Mesenteric fat pad (tissue), 1 donor: ENCODE measurements around the gene SCUBE1. TPM values are rescaled to one million over a fixed set of nuclear protein-coding genes. Genes with fewer than 3 reads are reported as not detected.
"Not testable (repeated sequence)": the region's sequence is repeated elsewhere in the genome, so short reads cannot be mapped to it uniquely, and the experiment has no call there.

Experiments
- DNase-seq: peaks from one replicate; pipeline ENCODE4 v3.0.0-alpha.2; 2020; ENCODE audit warnings: low spot score
- total RNA-seq: library from RNA; stranded (reverse); fragmentation: NEBNext Ultra II Directional; extraction: Animal tissue kit (Norgen Biotek cat#: 25700); gene quantifications from one replicate; pipeline ENCODE4 v1.2.1, GENCODE V29; 2021
- donor health status: DM: yes; HTN: yes; CAD: no.

Gene SCUBE1
- total RNA-seq, 1 donor from 2014 or later, result 3.9 TPM

GRCh38 chr22:43360576-43360975, 17.4 kb upstream of the SCUBE1 start:
- no peak for DNase-seq

- DNase-seq, result no peak
Measured at GRCh38 chr22:43356881-43357280, 13.7 kb upstream of the SCUBE1 start.

- DNase-seq, result not testable (repeated sequence)
Measured at GRCh38 chr22:43355688-43356087, 12.5 kb upstream of the SCUBE1 start.

- DNase-seq, result no peak
Measured at GRCh38 chr22:43351966-43352345, 8.8 kb upstream of the SCUBE1 start.

- no peak for DNase-seq
Measured at GRCh38 chr22:43349636-43350035, 6.5 kb upstream of the SCUBE1 start.

GRCh38 chr22:43346521-43346929, 3.4 kb upstream of the SCUBE1 start:
- peak; percentile 78 for DNase-seq

GRCh38 chr22:43345761-43346301, 2.7 kb upstream of the SCUBE1 start:
- no peak for DNase-seq

GRCh38 chr22:43345356-43345755, 2.2 kb upstream of the SCUBE1 start:
- DNase-seq, result no peak

- DNase-seq, result no peak
Measured at GRCh38 chr22:43344520-43344787, 1.3 kb upstream of the SCUBE1 start.

- no peak for DNase-seq
Measured at GRCh38 chr22:43343670-43344519, 723 bp upstream of the SCUBE1 start.

- no peak for DNase-seq
Measured at GRCh38 chr22:43342347-43343261, 568 bp downstream of the SCUBE1 start.

GRCh38 chr22:43341565-43341964, 1.6 kb downstream of the SCUBE1 start:
- no peak for DNase-seq

GRCh38 chr22:43338766-43339345, 4.3 kb downstream of the SCUBE1 start:
- no peak for DNase-seq

- DNase-seq, result no peak
Measured at GRCh38 chr22:43337946-43338345, 5.2 kb downstream of the SCUBE1 start.

GRCh38 chr22:43337385-43337784, 5.8 kb downstream of the SCUBE1 start:
- no peak for DNase-seq

GRCh38 chr22:43334378-43334777, 8.8 kb downstream of the SCUBE1 start:
- DNase-seq, result no peak

GRCh38 chr22:43333978-43334377, 9.2 kb downstream of the SCUBE1 start:
- no peak for DNase-seq

GRCh38 chr22:43333156-43333555, 10.0 kb downstream of the SCUBE1 start:
- DNase-seq, result no peak

- DNase-seq, result no peak
Measured at GRCh38 chr22:43331698-43332097, 11.5 kb downstream of the SCUBE1 start.

- DNase-seq, result no peak
Measured at GRCh38 chr22:43331069-43331451, 12.1 kb downstream of the SCUBE1 start.

- DNase-seq, result no peak
Measured at GRCh38 chr22:43330178-43331068, 12.7 kb downstream of the SCUBE1 start.
